Body of pancreas (tissue), 4 donors: Measurements from ENCODE around the gene DAPK2.

Source experiments
- CTCF ChIP-seq, 7 experiments: fragments of 450-650 bp in 4 of 7; fragments of 200-600 bp in 3 of 7; sonication (generic) in 3 of 7; IDR thresholded peaks; one replicate each; pipeline ENCODE4 v1.5.1; 2016 to 2019; ENCODE audit warnings: antibody characterized with exemption in 7 of 7
- POLR2A ChIP-seq, 3 donors: fragments of 450-650 bp; IDR thresholded peaks; one replicate each; pipeline ENCODE4 v1.6.1; 2016; ENCODE audit warnings: antibody characterized with exemption in 3 of 3, mild to moderate bottlenecking in 2 of 3

GRCh38 chr15:64035525-64035924 is 10.8 kb downstream of the DAPK2 start:
- TF ChIP-seq CTCF (IDR thresholded peaks at IDR 0.05) (no peak), POLR2A (IDR thresholded peaks at IDR 0.05) (no peak)
